Measurements from ENCODE around the gene TTLL5.

Gene TTLL5

DNA sequence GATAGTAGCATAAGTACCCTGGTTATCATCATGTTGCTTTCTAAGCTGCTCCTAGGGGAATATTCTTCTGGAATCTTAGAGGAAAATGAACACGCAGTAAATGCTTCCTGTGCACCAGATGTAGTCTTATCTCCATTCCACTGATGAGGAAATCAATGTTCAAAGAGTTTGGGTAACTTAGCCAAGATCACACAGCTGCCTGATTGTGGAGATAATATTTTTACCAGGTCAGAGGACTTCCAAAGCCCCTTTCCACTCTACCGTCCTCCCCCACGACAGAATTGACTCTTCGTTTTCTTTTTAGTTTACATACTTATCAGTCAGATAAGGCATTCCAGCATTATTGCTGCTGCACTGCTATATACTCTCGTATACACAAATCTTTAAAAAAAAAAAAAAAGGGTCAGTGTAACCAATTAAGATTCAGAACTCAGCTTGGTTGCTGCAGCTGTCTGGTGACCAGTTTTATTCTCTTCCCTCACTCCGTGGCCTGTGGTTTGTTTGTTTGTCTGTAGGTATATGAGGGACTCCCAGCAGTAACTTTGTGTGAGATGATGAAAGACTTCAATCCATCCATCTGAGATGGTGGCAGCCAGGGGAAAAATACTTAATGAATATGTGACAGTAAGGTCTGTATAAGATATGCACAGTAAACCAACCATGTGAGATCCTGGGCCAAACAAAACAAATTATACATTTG, 210.3 kb downstream of the TTLL5 start:
- DNase-seq = no peak

DNA sequence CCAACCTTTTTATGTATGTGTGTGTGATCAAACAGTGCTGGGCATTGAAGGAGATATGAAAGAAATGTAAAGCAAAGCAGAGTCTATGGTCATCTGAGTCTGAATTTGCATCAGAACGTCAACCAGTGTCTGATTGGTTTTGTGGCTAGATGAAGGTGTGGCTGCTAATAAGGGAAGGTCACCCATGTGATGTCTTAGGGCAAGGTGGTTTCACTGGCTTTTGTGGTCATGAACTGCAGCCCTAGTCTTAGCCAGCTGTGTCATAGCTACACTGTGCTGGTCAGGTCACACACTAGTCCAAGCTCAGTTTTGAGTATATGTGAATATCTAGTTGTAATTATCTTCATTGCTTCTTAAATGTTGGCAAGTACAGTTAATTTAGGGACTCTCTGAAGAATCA, 214.9 kb downstream of the TTLL5 start:
- DNase-seq = no peak

DNA sequence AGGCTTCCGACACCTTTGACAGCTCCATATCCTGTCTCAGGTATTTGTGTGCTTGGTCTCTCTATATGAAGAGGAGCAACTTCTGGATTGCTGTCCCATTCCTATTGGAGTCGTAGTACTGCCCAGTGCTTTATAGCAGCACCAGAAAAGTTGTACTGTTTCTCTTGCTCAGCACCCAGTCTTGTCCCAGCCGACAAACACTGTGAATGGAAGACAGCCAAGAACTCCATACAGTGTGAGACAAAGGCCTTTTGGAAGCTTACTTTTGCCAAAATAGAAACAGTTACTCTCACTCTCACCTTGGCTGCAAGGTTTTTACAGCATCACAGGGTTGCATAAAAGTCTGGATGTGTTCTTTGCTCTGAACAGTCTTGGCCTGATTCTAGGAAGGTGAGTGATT, 215.5 kb downstream of the TTLL5 start:
- no peak for DNase-seq

DNA sequence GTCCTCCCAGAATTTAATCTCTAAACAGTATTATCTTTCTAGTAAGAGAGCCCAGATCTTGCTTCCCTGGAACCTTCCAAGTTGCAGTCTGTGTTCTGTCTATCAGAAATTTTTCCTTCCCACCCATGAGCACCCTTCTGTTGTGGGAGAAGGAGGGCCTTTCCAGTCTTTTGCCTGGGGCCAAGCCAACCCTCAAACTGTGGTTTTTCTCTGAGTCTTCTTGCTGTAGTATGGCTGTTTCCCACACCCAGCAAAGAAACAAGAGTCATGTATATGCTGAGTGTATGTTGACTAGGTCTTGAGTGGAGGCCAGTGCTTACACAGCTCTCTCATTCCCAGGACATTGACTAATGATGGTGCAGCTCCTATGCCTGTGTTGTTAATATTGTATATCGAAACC, 216.2 kb downstream of the TTLL5 start:
- peak; percentile 94 for DNase-seq

DNA sequence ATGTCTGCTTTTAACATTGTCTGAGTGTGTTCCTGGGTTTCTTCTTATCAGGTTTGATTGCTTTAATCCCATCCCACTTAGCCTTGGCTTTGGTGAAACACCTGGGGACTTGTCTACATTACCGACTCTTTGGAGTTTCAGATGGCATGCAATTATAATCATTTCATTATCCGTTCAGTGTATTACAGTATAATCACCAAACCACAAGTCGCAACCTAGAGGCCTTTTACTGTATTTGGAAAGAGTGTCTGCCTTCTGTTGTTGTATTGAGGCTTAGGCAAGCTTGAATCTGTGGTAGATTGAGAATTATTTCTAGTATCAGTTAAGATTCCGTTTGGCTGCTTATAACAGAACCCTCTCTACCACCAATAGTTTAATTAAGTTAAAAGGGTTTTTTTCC, 216.8 kb downstream of the TTLL5 start:
- no peak for DNase-seq

- DNase-seq = peak; percentile 96
Measured at GRCh38 chr14:75879031-75879430, 218.0 kb downstream of the TTLL5 start.

DNA sequence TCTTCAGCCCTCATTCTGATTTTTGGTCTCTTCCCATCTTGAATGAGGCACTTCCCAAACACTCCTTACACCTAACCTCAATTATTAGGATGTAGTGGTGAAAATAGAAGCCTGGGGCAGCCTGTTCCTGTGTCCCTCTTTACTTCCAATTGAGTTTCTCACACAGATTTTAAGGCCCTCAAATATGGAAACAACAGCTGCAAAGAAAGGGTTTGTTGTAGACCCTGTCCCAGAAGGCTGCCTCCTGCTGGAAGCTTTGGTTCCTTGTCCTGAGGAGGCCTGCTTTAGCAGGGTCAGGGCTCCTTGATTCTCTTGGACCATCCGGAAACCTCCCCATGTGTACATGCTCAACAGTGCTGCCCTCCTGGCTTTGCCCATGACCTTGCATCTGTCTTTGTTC, 219.5 kb downstream of the TTLL5 start:
- DNase-seq = no peak

- peak; percentile 54 for DNase-seq
Measured at GRCh38 chr14:75881994-75882393, 220.9 kb downstream of the TTLL5 start.

DNA sequence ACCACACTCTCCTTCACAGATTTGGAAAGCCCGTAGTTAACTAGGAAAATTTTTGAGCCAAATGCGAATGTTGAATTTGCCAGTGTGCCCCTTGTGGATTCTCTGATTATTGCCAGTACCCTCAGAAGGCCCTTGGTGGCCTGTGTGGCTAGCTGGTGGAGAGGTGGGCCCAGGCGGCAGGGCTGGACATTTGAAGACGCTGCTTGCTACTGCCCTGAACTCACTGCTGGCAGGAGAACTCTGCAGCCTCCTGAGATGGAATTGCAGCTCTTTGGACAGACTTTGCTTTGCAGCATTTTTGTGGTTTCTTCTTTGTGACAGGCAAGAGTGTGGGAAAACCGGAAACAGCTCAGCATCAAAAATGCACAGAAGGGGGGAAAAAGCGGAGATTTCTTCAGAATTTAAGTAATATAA, 223.2 kb downstream of the TTLL5 start:
- DNase-seq = peak; percentile 95

- DNase-seq = peak; percentile 82
Measured at GRCh38 chr14:75885829-75886228, 224.8 kb downstream of the TTLL5 start.

GRCh38 chr14:75886636-75887348, 225.7 kb downstream of the TTLL5 start:
- peak; percentile 30 for DNase-seq

- no peak for DNase-seq
Measured at GRCh38 chr14:75888945-75889344, 227.9 kb downstream of the TTLL5 start.

GRCh38 chr14:75896341-75896740, 235.3 kb downstream of the TTLL5 start:
- DNase-seq = no peak

DNA sequence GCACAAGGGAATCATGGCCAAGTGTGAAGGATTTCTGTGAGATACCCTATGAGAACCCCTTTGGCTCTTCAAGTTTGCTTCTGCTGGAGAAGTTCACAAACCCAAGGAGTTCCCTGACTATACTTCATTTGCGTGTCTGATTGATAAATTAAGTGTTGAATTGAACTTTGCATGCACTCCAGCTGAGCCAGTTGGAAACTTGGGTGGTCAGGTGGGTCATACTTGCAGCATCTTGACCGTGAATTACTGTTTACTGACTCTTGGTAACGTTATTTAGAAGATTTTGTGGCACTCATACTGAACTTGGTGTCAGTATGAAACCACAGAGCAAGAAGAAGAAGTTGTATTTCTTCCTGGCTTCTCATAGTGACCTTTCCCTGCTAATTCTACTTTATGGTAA, 243.3 kb downstream of the TTLL5 start:
- no peak for DNase-seq

DNA sequence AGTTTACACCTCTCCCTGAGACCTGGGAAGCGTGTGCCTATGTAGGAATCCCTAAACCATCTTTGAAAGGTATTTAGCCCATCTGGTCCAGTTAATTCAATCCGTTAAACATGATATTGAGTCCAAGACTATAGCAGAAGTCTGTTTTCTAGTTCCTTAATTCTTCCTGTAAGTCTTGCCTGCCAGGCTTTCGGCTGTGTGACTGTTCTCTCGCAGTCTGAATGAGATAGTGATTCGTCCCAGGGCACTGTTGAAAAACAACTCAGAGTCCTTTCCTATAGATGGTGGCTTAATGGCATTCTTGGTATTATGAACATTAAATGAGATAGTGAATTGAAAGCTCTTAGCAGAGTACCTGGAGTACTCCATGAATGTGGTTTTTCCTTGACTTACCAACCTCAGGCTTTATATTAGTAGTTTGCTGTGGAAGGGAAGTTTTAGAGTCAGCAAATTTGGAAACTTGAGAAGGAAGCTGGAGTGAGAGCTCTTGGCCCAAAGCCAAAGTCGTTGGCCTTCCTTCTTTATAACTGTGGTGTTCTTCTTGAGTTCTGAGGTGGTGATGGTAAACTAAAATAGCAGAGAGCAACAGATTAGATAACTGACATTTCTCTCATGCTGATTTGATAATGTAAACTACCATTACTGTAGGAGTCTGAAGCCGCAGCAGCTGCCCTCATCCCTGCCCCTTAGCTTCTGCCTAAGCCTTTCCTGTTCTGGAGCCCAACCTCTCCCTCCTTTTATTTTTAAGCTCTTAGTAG, 244.3 kb downstream of the TTLL5 start:
- DNase-seq = peak; percentile 34

DNA sequence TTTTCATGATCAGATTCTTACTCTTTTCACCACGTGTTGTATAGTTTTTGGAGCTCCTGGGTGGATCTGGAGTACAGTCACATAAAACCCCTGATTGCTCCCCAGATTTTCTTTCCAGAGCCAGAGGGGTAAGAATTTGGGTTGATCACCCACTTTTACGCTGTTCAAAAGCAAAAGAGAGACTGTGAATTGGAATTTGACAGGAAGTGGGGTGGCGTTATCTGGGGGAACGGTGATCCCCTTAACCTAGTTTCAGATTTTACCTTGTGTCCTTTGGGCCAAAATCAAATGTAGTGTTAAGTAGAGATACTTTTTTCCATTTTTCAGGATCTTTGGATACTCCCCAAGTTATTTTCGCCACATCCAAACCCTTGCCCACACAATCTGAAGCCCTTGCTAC, 245.2 kb downstream of the TTLL5 start:
- no peak for DNase-seq

DNA sequence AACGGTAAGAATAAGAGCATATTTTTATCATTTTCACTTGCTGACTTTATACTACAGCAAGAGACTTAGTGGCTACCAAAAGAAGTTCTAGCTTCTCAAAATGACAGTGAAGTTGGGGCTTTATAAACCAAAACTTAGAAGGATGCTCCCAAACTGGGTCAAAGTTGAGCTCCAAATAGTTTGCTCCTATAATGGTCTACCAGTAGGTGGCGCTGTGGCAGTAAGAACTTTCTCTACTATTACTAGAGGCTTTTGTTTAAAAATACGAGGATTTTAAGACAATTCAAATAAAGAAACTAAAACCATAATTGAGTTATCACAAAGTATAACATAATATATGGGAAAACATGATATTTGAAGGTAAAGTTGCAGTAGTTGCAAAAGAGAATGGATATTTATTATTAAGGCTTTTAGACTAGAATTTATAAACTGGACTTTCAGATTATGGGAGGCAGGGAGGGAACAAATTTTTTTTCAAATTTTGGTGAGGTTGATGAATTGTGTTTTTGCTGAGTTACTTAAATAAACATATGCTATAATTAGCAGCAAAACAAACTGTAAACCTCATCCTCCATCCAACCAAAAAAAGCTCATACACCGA, 245.7 kb downstream of the TTLL5 start:
- peak; percentile 66 for DNase-seq

GRCh38 chr14:75907756-75908359, 246.8 kb downstream of the TTLL5 start:
- no peak for DNase-seq

DNA sequence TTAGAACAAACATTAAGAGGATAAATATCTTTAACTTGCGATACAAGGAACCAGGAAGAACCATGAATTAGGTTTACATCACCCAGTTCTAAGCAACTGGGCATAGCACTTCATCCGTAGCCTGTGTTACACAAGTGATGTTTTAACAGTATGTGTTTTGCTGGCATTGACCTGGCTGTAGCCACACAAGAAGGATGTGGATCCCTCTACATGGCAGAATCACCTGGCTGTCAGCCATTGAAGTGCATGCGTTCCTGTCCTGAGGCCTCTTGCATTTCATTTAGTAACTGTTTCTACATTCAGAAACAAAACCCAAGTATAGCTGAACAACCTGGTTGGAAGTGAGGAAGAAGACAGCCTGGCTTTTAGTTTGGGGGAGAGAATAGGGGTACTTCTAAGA, 248.6 kb downstream of the TTLL5 start:
- DNase-seq = no peak

GRCh38 chr14:75910048-75910447, 249.0 kb downstream of the TTLL5 start:
- no peak for DNase-seq

- peak; percentile 7 for DNase-seq
Measured at GRCh38 chr14:75911883-75912282, 250.8 kb downstream of the TTLL5 start.

- no peak for DNase-seq
Measured at GRCh38 chr14:75913183-75913582, 252.1 kb downstream of the TTLL5 start.

DNA sequence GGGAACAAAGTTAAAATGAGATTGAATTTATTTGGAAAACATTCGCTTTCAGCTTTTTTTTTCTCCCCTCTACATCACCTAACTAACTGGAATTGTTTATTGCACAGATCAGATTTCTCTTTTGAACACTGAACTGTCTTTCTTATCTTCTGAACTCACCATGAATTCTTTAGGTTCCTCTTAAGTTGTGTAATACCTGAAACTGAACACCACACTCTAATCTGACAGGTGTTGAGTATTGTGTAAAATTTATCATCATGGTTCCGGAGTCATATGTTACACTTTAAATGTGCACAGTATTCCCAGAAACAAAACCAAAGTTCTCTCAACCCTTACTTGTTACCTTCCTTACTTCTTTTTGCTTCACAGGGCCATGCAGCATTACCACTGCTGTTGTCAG, 254.0 kb downstream of the TTLL5 start:
- DNase-seq = no peak
